Measurements from ENCODE around the gene CYP2A6. TPM values are rescaled to one million over a fixed set of nuclear protein-coding genes. Genes with fewer than 3 reads are reported as not detected.
"Not testable (repeated sequence)": the region's sequence is repeated elsewhere in the genome, so short reads cannot be mapped to it uniquely, and the experiment has no call there.

CYP2A6 gene
- total and polyA plus RNA-seq, 2 donors = 0.09 to 0.16 TPM

- no peak overlapping the region for H3K27ac ChIP-seq (ENCODE audit: low read depth in 1 of 2, low read length in 1 of 2)
- no peaks in the 10 kb centered on the region for H3K27me3 ChIP-seq (ENCODE audit: control insufficient read depth in 2 of 2, insufficient read depth in 1 of 2, low read length in 1 of 2)
- H3K9me3 ChIP-seq (ENCODE audit: control insufficient read depth in 2 of 2, insufficient read depth in 1 of 2, low read length in 1 of 2) = no peaks in the 10 kb centered on the region
- H3K36me3 ChIP-seq (ENCODE audit: control insufficient read depth in 2 of 2, insufficient read depth in 2 of 2, low read length in 1 of 2) = no peaks in the 10 kb centered on the region
- WGBS = 98% methylated on average over 3 of the region's 3 CpGs
- H3K4me1 ChIP-seq (ENCODE audit: control insufficient read depth in 2 of 2, insufficient read depth in 2 of 2, low read length in 2 of 2) = no peaks in the 10 kb centered on the region
- H3K4me3 ChIP-seq (ENCODE audit: low read length in 2 of 2) = no peak overlapping the region
- DNase-seq (ENCODE audit: low read depth in 6 of 9, low spot score in 9 of 9) = no peak
Observed at GRCh38 chr19:40862333-40862732, 12.1 kb upstream of the CYP2A6 start.

GRCh38 chr19:40858109-40858508, 7.9 kb upstream of the CYP2A6 start:
- Histone ChIP-seq H3K4me1 (ENCODE audit: control insufficient read depth in 2 of 2, insufficient read depth in 2 of 2, low read length in 2 of 2) (no peaks in the 10 kb centered on the region), H3K27me3 (ENCODE audit: control insufficient read depth in 2 of 2, insufficient read depth in 1 of 2, low read length in 1 of 2) (no peaks in the 10 kb centered on the region), H3K4me3 (ENCODE audit: low read length in 2 of 2) (no peak overlapping the region), H3K36me3 (ENCODE audit: control insufficient read depth in 2 of 2, insufficient read depth in 2 of 2, low read length in 1 of 2) (no peaks in the 10 kb centered on the region), H3K9me3 (ENCODE audit: control insufficient read depth in 2 of 2, insufficient read depth in 1 of 2, low read length in 1 of 2) (no peaks in the 10 kb centered on the region), H3K27ac (ENCODE audit: low read depth in 1 of 2, low read length in 1 of 2) (no peak overlapping the region)
- DNase-seq (ENCODE audit: low read depth in 6 of 9, low spot score in 9 of 9) = no peak
- WGBS = 95% methylated on average over 5 of the region's 5 CpGs

- not testable (repeated sequence) for DNase-seq (ENCODE audit: low read depth in 6 of 9, low spot score in 9 of 9); H3K27ac ChIP-seq (ENCODE audit: low read depth in 1 of 2, low read length in 1 of 2); H3K4me3 ChIP-seq (ENCODE audit: low read length in 2 of 2); H3K4me1 ChIP-seq (ENCODE audit: control insufficient read depth in 2 of 2, insufficient read depth in 2 of 2, low read length in 2 of 2); H3K9me3 ChIP-seq (ENCODE audit: control insufficient read depth in 2 of 2, insufficient read depth in 1 of 2, low read length in 1 of 2); H3K36me3 ChIP-seq (ENCODE audit: control insufficient read depth in 2 of 2, insufficient read depth in 2 of 2, low read length in 1 of 2)
- 84% methylated on average over 2 of the region's 3 CpGs for WGBS
- peaks cover 2 to 27% of the 10 kb centered on the region in 2 donors for H3K27me3 ChIP-seq (ENCODE audit: control insufficient read depth in 2 of 2, insufficient read depth in 1 of 2, low read length in 1 of 2)
Observed at GRCh38 chr19:40852467-40853152, 2.4 kb upstream of the CYP2A6 start.

DNA sequence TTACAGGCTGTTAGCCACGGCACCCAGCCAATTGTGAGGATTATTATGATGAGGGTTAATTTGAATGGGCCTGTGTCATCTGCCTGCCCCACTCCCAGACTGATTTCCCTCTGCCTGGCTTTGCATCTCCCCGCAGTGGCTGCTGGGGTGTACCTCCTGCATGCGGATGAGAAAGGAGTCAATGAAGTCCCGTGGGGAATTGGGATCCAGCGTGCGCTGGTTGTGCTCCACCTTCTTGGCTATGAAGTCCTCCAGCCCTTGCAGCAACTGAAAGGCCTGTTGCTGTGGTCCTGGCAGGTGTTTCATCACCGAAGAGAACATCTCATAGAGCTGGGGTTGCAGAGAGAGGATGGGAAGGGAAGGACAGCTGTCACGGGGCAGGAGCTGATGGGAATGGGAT, 3.5 kb downstream of the CYP2A6 start:
- not testable (repeated sequence) for H3K9me3 ChIP-seq (ENCODE audit: control insufficient read depth in 2 of 2, insufficient read depth in 1 of 2, low read length in 1 of 2)

DNA sequence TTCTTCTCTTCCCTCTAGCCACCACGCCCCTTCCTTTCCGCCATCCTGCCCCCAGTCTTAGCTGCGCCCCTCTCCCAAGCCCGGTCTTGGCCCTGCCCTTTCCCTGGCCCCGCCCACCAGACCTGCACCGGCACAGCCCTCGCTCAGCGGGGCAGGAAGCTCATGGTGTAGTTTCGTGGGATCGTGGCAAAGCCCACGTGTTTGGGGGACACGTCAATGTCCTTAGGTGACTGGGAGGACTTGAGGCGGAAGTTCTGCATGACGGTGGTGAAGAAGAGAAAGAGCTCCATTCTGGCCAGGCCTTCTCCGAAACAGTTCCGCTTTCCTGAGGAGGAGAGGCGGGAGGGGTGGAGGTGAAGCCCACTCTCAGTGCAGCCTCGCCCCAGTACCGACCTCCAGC, 6.6 kb downstream of the CYP2A6 start:
- peak in 3 of 9 donors; percentile 3 to 72 (median 54) for DNase-seq (ENCODE audit: low read depth in 6 of 9, low spot score in 9 of 9)

More for the DNA sequence above, 3.5 kb downstream of the CYP2A6 start:
- peaks cover 2 to 29% of the 10 kb centered on the region in 2 donors for H3K27me3 ChIP-seq (ENCODE audit: control insufficient read depth in 2 of 2, insufficient read depth in 1 of 2, low read length in 1 of 2)
- 95% methylated on average over 8 of the region's 8 CpGs for WGBS
- not testable (repeated sequence) for H3K4me1 ChIP-seq (ENCODE audit: control insufficient read depth in 2 of 2, insufficient read depth in 2 of 2, low read length in 2 of 2); H3K27ac ChIP-seq (ENCODE audit: low read depth in 1 of 2, low read length in 1 of 2); DNase-seq (ENCODE audit: low read depth in 6 of 9, low spot score in 9 of 9); H3K36me3 ChIP-seq (ENCODE audit: control insufficient read depth in 2 of 2, insufficient read depth in 2 of 2, low read length in 1 of 2); H3K4me3 ChIP-seq (ENCODE audit: low read length in 2 of 2)

GRCh38 chr19:40842997-40843652, 7.1 kb downstream of the CYP2A6 start:
- 29% methylated on average over 9 of the region's 12 CpGs for WGBS
- H3K36me3 ChIP-seq (ENCODE audit: control insufficient read depth in 2 of 2, insufficient read depth in 2 of 2, low read length in 1 of 2); H3K4me1 ChIP-seq (ENCODE audit: control insufficient read depth in 2 of 2, insufficient read depth in 2 of 2, low read length in 2 of 2); DNase-seq (ENCODE audit: low read depth in 6 of 9, low spot score in 9 of 9); H3K27me3 ChIP-seq (ENCODE audit: control insufficient read depth in 2 of 2, insufficient read depth in 1 of 2, low read length in 1 of 2); H3K9me3 ChIP-seq (ENCODE audit: control insufficient read depth in 2 of 2, insufficient read depth in 1 of 2, low read length in 1 of 2); H3K27ac ChIP-seq (ENCODE audit: low read depth in 1 of 2, low read length in 1 of 2): not testable (repeated sequence)
- peak overlapping the region in 1 of 2 donors; percentile 21 for H3K4me3 ChIP-seq (ENCODE audit: low read length in 2 of 2)

More for the DNA sequence above, 6.6 kb downstream of the CYP2A6 start:
- H3K27me3 ChIP-seq (ENCODE audit: control insufficient read depth in 2 of 2, insufficient read depth in 1 of 2, low read length in 1 of 2) = peaks cover 2 to 11% of the 10 kb centered on the region in 2 donors
- peak overlapping the region in 1 of 2 donors; percentile 21 for H3K4me3 ChIP-seq (ENCODE audit: low read length in 2 of 2)
- not testable (repeated sequence) for H3K9me3 ChIP-seq (ENCODE audit: control insufficient read depth in 2 of 2, insufficient read depth in 1 of 2, low read length in 1 of 2); H3K4me1 ChIP-seq (ENCODE audit: control insufficient read depth in 2 of 2, insufficient read depth in 2 of 2, low read length in 2 of 2); H3K36me3 ChIP-seq (ENCODE audit: control insufficient read depth in 2 of 2, insufficient read depth in 2 of 2, low read length in 1 of 2)
- 1% methylated on average over 16 of the region's 19 CpGs for WGBS
- H3K27ac ChIP-seq (ENCODE audit: low read depth in 1 of 2, low read length in 1 of 2) = peak overlapping the region in 1 of 2 donors; percentile 31

GRCh38 chr19:40842012-40842411, 8.2 kb downstream of the CYP2A6 start:
- not testable (repeated sequence) for H3K27me3 ChIP-seq (ENCODE audit: control insufficient read depth in 2 of 2, insufficient read depth in 1 of 2, low read length in 1 of 2); H3K4me1 ChIP-seq (ENCODE audit: control insufficient read depth in 2 of 2, insufficient read depth in 2 of 2, low read length in 2 of 2); H3K36me3 ChIP-seq (ENCODE audit: control insufficient read depth in 2 of 2, insufficient read depth in 2 of 2, low read length in 1 of 2); H3K9me3 ChIP-seq (ENCODE audit: control insufficient read depth in 2 of 2, insufficient read depth in 1 of 2, low read length in 1 of 2); H3K4me3 ChIP-seq (ENCODE audit: low read length in 2 of 2); DNase-seq (ENCODE audit: low read depth in 6 of 9, low spot score in 9 of 9); H3K27ac ChIP-seq (ENCODE audit: low read depth in 1 of 2, low read length in 1 of 2)
- WGBS = 95% methylated on average over 3 of the region's 3 CpGs

DNA sequence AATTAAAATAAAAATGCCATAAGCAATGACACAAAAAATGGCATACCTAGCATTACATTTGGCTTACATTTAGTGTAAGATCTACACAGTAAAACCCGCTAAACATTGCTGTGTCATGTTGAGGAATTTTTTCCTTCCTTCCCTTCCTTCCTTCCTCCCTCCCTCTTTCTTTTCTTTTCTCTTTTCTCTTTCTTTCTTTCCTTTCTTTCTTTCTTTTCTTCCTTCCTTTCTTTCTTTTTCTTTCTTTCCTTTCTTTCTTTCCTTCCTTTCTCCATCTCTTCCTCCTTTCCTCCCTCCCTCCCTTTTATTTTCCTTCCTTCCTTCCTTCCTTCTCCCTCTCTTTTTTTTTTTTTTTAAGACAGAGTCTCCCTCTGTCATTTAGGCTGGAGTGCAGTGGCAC, 11.8 kb downstream of the CYP2A6 start:
- 81% methylated on average over 1 of the region's 1 CpG for WGBS
- H3K27me3 ChIP-seq (ENCODE audit: control insufficient read depth in 2 of 2, insufficient read depth in 1 of 2, low read length in 1 of 2); H3K36me3 ChIP-seq (ENCODE audit: control insufficient read depth in 2 of 2, insufficient read depth in 2 of 2, low read length in 1 of 2); H3K27ac ChIP-seq (ENCODE audit: low read depth in 1 of 2, low read length in 1 of 2); DNase-seq (ENCODE audit: low read depth in 6 of 9, low spot score in 9 of 9); H3K4me1 ChIP-seq (ENCODE audit: control insufficient read depth in 2 of 2, insufficient read depth in 2 of 2, low read length in 2 of 2); H3K9me3 ChIP-seq (ENCODE audit: control insufficient read depth in 2 of 2, insufficient read depth in 1 of 2, low read length in 1 of 2); H3K4me3 ChIP-seq (ENCODE audit: low read length in 2 of 2): not testable (repeated sequence)

DNA sequence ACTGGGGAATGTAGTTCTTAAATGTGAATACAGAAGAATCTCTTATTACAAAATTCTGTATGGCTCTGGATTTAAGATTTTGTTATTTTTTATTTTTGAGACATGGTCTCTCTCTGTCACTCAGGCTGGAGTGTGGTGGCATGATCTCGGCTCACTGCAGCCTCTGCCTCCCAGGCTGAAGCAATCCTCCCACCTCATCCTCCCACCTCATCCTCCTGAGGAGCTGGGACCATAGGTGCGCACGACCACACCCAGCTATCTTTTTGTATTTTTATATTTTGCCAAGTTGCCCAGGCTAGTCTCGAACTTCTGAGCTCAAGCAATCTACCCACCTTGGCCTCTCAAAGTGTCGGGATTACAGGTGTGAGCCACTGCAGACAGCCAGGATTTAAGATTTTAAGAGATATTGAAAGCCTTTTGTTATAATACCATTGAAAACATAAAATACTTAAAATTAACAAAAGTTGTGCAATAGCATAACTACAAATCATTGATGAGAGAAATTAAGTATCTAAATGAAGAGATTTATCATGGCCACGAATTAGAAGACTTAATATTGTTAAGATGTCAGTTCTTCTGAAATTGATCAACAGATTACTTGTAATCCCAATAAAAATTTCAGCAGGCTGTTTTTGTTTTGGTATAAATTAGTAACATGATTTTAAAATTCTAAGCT, 13.4 kb downstream of the CYP2A6 start:
- Histone ChIP-seq H3K9me3 (ENCODE audit: control insufficient read depth in 2 of 2, insufficient read depth in 1 of 2, low read length in 1 of 2) (no peaks in the 10 kb centered on the region), H3K4me1 (ENCODE audit: control insufficient read depth in 2 of 2, insufficient read depth in 2 of 2, low read length in 2 of 2) (no peaks in the 10 kb centered on the region), H3K4me3 (ENCODE audit: low read length in 2 of 2) (no peak overlapping the region), H3K36me3 (ENCODE audit: control insufficient read depth in 2 of 2, insufficient read depth in 2 of 2, low read length in 1 of 2) (no peaks in the 10 kb centered on the region), H3K27ac (ENCODE audit: low read depth in 1 of 2, low read length in 1 of 2) (no peak overlapping the region), H3K27me3 (ENCODE audit: control insufficient read depth in 2 of 2, insufficient read depth in 1 of 2, low read length in 1 of 2) (no peaks in the 10 kb centered on the region)
- WGBS = 95% methylated on average over 6 of the region's 6 CpGs
- no peak for DNase-seq (ENCODE audit: low read depth in 6 of 9, low spot score in 9 of 9)
